ENCODE measurements around the gene HTT. TPM values are rescaled to one million over a fixed set of nuclear protein-coding genes. Genes with fewer than 3 reads are reported as not detected.
"Not testable (repeated sequence)": the region's sequence is repeated elsewhere in the genome, so short reads cannot be mapped to it uniquely, and the experiment has no call there.

Gene HTT
- total RNA-seq, 4 donors from 2014 or later, result 31.1 to 48.6 (median 43.0) TPM

DNA sequence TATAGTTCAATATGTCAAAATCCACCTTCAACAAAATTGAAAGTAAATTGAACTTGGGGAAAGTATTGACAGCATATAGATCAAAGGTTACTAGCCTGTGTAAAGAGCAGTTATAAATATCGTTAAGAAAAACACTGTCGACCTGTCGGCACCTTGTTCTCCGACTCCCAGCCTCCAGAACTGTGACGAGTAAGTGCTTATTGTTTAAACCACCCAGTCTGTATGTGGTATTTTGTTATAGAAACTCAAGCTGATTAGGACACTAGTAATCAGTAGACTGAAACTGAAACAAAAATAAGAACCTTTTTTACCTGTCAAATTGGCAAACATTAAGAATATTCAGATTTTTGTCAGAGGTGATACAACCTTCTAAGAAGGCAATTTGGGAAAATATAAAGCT lies 17.0 kb downstream of the HTT start:
- WGBS, 2 donors (ENCODE audit: low coverage in 1 of 2), result 58 to 63% methylated on average over 5 of the region's 5 CpGs
- H3K36me3 ChIP-seq, result peaks cover 0 to 63% of the 10 kb centered on the region in 2 donors
- no peak overlapping the region for H3K4me3 ChIP-seq
- H3K27me3 ChIP-seq, result no peaks in the 10 kb centered on the region
- ATAC-seq, result no peak
- H3K4me1 ChIP-seq, result no peaks in the 10 kb centered on the region
- TF ChIP-seq EP300 (IDR thresholded peaks at IDR 0.05), result no peak
- no peak for TF ChIP-seq POLR2A (IDR thresholded peaks at IDR 0.05)
- TF ChIP-seq, protein P1, sequence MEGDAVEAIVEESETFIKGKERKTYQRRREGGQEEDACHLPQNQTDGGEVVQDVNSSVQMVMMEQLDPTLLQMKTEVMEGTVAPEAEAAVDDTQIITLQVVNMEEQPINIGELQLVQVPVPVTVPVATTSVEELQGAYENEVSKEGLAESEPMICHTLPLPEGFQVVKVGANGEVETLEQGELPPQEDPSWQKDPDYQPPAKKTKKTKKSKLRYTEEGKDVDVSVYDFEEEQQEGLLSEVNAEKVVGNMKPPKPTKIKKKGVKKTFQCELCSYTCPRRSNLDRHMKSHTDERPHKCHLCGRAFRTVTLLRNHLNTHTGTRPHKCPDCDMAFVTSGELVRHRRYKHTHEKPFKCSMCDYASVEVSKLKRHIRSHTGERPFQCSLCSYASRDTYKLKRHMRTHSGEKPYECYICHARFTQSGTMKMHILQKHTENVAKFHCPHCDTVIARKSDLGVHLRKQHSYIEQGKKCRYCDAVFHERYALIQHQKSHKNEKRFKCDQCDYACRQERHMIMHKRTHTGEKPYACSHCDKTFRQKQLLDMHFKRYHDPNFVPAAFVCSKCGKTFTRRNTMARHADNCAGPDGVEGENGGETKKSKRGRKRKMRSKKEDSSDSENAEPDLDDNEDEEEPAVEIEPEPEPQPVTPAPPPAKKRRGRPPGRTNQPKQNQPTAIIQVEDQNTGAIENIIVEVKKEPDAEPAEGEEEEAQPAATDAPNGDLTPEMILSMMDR (IDR thresholded peaks at IDR 0.05), result no peak
- no peaks in the 10 kb centered on the region for H3K9me3 ChIP-seq
- no peak overlapping the region for H3K27ac ChIP-seq

- H3K9me3 ChIP-seq, H3K4me1 ChIP-seq, H3K27me3 ChIP-seq, H3K27ac ChIP-seq, H3K4me3 ChIP-seq, ATAC-seq: not testable (repeated sequence)
- peaks cover 0 to 50% of the 10 kb centered on the region in 2 donors for H3K36me3 ChIP-seq
- WGBS, 2 donors (ENCODE audit: low coverage in 1 of 2), result no CpG with 5 or more reads among the region's 28 CpGs
These were observed 20.2 kb downstream of the HTT start for GRCh38 chr4:3094701-3095100.

GRCh38 chr4:3096202-3096601 lies 21.7 kb downstream of the HTT start:
- TF ChIP-seq, protein P1 (IDR thresholded peaks at IDR 0.05), result no peak
- TF ChIP-seq EP300 (IDR thresholded peaks at IDR 0.05), result no peak
- no peak for TF ChIP-seq POLR2AphosphoS5 (IDR thresholded peaks at IDR 0.05)
- no peak for TF ChIP-seq POLR2A (IDR thresholded peaks at IDR 0.05)
- H3K4me3 ChIP-seq, result no peak overlapping the region
- H3K36me3 ChIP-seq, result peaks cover 0 to 60% of the 10 kb centered on the region in 2 donors

GRCh38 chr4:3098346-3098745 lies 23.9 kb downstream of the HTT start:
- peaks cover 0 to 64% of the 10 kb centered on the region in 2 donors for H3K36me3 ChIP-seq
- H3K4me3 ChIP-seq, result no peak overlapping the region
- ATAC-seq, result no peak
- 55 to 59% methylated on average over 2 of the region's 2 CpGs for WGBS, 2 donors (ENCODE audit: low coverage in 1 of 2)
- no peaks in the 10 kb centered on the region for H3K9me3 ChIP-seq
- H3K27ac ChIP-seq, result no peak overlapping the region
- H3K4me1 ChIP-seq, result no peaks in the 10 kb centered on the region
- TF ChIP-seq POLR2AphosphoS5 (IDR thresholded peaks at IDR 0.05) (no peak), POLR2A (IDR thresholded peaks at IDR 0.05) (no peak), EP300 (IDR thresholded peaks at IDR 0.05) (no peak)
- TF ChIP-seq, protein P1 (IDR thresholded peaks at IDR 0.05), result no peak
- no peaks in the 10 kb centered on the region for H3K27me3 ChIP-seq

More at GRCh38 chr4:3096202-3096601, 21.7 kb downstream of the HTT start:
- no peak overlapping the region for H3K27ac ChIP-seq
- WGBS, 2 donors (ENCODE audit: low coverage in 1 of 2), result 96 to 100% methylated on average over 3 of the region's 3 CpGs
- H3K27me3 ChIP-seq, result no peaks in the 10 kb centered on the region
- no peaks in the 10 kb centered on the region for H3K4me1 ChIP-seq
- H3K9me3 ChIP-seq, result no peaks in the 10 kb centered on the region
- ATAC-seq, result no peak

DNA sequence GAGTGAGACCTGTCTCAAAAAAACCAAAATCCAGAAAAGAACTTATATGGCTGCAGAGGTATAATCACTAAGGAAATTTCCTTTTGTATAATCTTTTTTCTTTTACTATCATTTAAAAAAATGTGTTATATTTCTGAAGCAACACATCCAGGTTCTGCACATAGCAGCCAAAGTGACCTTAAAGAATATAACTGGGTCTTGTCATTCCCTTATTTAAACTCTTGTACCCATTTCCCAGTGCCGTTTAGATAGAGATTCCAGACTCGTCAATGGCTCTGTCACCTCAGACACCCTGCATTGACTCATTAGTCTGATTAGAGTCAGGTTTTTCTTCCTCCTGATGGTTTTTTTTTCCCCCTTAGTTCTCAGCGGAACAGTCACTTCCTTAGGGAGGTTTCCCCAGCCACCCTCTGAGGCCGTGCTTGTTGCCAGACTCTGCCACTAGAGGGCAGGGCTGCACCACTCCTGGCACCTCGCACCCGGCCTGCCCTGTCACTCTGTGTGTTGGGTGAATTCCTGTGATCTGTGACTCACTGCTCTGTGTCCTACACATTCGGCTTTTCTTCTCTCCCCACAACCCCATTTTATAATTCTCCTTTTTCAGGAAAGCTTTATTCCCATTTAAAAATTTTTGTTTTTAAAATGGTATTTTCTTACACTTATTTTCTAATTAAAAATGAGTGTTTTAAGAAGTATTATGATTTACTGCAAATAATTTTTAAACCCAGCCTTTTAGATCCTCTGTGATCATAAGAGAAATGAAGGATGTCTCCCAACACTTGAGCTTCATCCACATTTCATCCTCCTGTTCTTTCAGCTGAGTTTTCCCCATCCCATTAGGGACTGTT lies 32.1 kb downstream of the HTT start:
- Histone ChIP-seq H3K9me3 (no peaks in the 10 kb centered on the region), H3K27me3 (no peaks in the 10 kb centered on the region), H3K27ac (peak overlapping the region; percentile 71 to 86 (median 74)), H3K4me1 (peaks cover 8 to 51% (median 22%) of the 10 kb centered on the region in 3 donors), H3K36me3 (peaks cover 0 to 53% of the 10 kb centered on the region in 2 donors), H3K4me3 (no peak overlapping the region)
- peak; percentile 95 for ATAC-seq
- peak; percentile 70 for TF ChIP-seq POLR2AphosphoS5 (IDR thresholded peaks at IDR 0.05)
- TF ChIP-seq, protein P1 (IDR thresholded peaks at IDR 0.05), result peak; percentile 94 to 96 (median 95)
- no peak for TF ChIP-seq EP300 (IDR thresholded peaks at IDR 0.05)
- TF ChIP-seq POLR2A (IDR thresholded peaks at IDR 0.05), result no peak
- 1 to 3% methylated on average over 5 to 7 of the region's 7 CpGs for WGBS, 2 donors (ENCODE audit: low coverage in 1 of 2)
